HepG2 (cell line): ENCODE data around the gene SPRED2. TPM values are rescaled to one million over a fixed set of nuclear protein-coding genes. Genes with fewer than 3 reads are reported as not detected.

ENCODE experiments used
- ATAC-seq: fragments of 200-7000 bp; cut with Tn5 transposase; 3 replicates; pipeline ENCODE4 v1.9.1; 2020; ENCODE audit warnings: mild to moderate bottlenecking, moderate library complexity
- BruUV-seq: library from RNA; stranded (reverse); fragments of 400-500 nt; replicated peaks from 2 replicates; lab custom pipeline; 2021; lab: Mats Ljungman, UMichigan
- CTCF ChIA-PET: fragments of 300-600 bp; formaldehyde crosslinking; extraction: SDS; loops from one replicate; lab custom pipeline; 2021; ENCODE audit warnings: low total read pairs, inconsistent platforms, low intra/inter-chr PET ratio; lab: Yijun Ruan, JAX
- POLR2A ChIA-PET: fragments of 350-600 bp; sonication (Branson Sonifier 250); formaldehyde crosslinking; loops from one replicate; lab custom pipeline; 2020; ENCODE audit warnings: antibody characterized with exemption, inconsistent platforms; lab: Yijun Ruan, JAX
- DNase-seq: peaks from one replicate; pipeline ENCODE4 v3.0.0-alpha.2; 2015; ENCODE audit warnings: low spot score
- FAIRE-seq: peaks from 3 replicates; lab custom pipeline; 2011; peaks lifted over from hg19 to GRCh38; lab: Jason Lieb, UNC
- H2AFZ ChIP-seq: one replicate; pipeline ENCODE4 v1.6.1; 2011; ENCODE audit warnings: low read length, inconsistent platforms
- H3K27ac ChIP-seq: fragments of 300-600 bp; 3 replicates; pipeline ENCODE4 v1.8.0; 2011; ENCODE audit warnings: mixed run types, mild to moderate bottlenecking, mixed read lengths, low read length, inconsistent platforms; ENCODE audit not compliant: insufficient read depth; ENCODE audit errors: extremely low read length
- H3K27me3 ChIP-seq, 2 experiments: fragments of 200-600 bp in 1 of 2; 2 replicates in 1 of 2; 3 replicates in 1 of 2; pipeline versions ENCODE4 v1.6.0 to v1.8.0; 2011; ENCODE audit warnings: low read length in 2 of 2, mild to moderate bottlenecking in 2 of 2, moderate library complexity in 2 of 2, inconsistent platforms in 1 of 2; ENCODE audit not compliant: insufficient read depth in 2 of 2, control insufficient read depth in 1 of 2
- H3K36me3 ChIP-seq, 2 experiments: fragments of 200-600 bp in 1 of 2; replicated peaks in 1 of 2; 2 replicates in 1 of 2; 3 replicates in 1 of 2; pipeline versions ENCODE4 v1.5.1 to v1.8.0; 2011; ENCODE audit warnings: low read length in 2 of 2, inconsistent platforms in 1 of 2; ENCODE audit not compliant: insufficient read depth in 2 of 2, control insufficient read depth in 1 of 2
- H3K4me1 ChIP-seq: 2 replicates; pipeline ENCODE4 v1.5.1; 2012; ENCODE audit warnings: low read length, inconsistent platforms; ENCODE audit not compliant: insufficient read depth
- H3K4me2 ChIP-seq: 2 replicates; pipeline ENCODE4 v1.6.0; 2011; ENCODE audit warnings: low read depth, low read length, inconsistent platforms
- H3K4me3 ChIP-seq, 3 experiments: fragments of 200-600 bp in 1 of 3; sonication (generic), shearing (Covaris generic) in 1 of 3; replicated peaks in 1 of 3; 2 replicates each; pipeline ENCODE4 v1.5.1; 2011 to 2016; ENCODE audit warnings: low read length in 3 of 3, inconsistent platforms in 2 of 3, low read depth in 2 of 3, mild to moderate bottlenecking in 2 of 3, control low read depth in 1 of 3, mixed read lengths in 1 of 3; ENCODE audit not compliant: insufficient read depth in 1 of 3
- H3K79me2 ChIP-seq: one replicate; pipeline ENCODE4 v1.6.1; 2011; ENCODE audit warnings: low read length, inconsistent platforms; ENCODE audit not compliant: insufficient read depth
- H3K9ac ChIP-seq: 2 replicates; pipeline ENCODE4 v1.6.0; 2011; ENCODE audit warnings: mild to moderate bottlenecking, low read depth, low read length, inconsistent platforms; ENCODE audit not compliant: insufficient read depth
- H3K9me3 ChIP-seq: 2 replicates; pipeline ENCODE4 v1.5.1; 2012; ENCODE audit warnings: mild to moderate bottlenecking, low read length
- H4K20me1 ChIP-seq: 2 replicates; pipeline ENCODE4 v1.6.0; 2011; ENCODE audit warnings: inconsistent platforms, mild to moderate bottlenecking, low read length, moderate library complexity; ENCODE audit not compliant: insufficient read depth
- ETV5 ChIP-seq: IDR thresholded peaks from 2 replicates; pipeline ENCODE4 v1.6.1; 2018; ENCODE audit warnings: missing biosample characterization, missing genetic modification reagents, inconsistent platforms, borderline replicate concordance
- GATA4 ChIP-seq: sonication (generic); IDR thresholded peaks from 2 replicates; pipeline ENCODE4 v1.6.1; 2016; ENCODE audit warnings: antibody characterized with exemption, low read depth, borderline replicate concordance
- KAT8 ChIP-seq: IDR thresholded peaks from 2 replicates; pipeline ENCODE4 v1.6.1; 2016; ENCODE audit warnings: missing genetic modification reagents, missing compliant biosample characterization
- KDM1A ChIP-seq: IDR thresholded peaks from 2 replicates; pipeline ENCODE4 v1.6.1; 2016; ENCODE audit warnings: missing compliant biosample characterization
- KLF16 ChIP-seq, 2 experiments: sonication (generic) in 1 of 2; formaldehyde crosslinking in 1 of 2; IDR thresholded peaks; 2 replicates each; pipeline versions ENCODE4 v1.6.1 to v1.8.0; 2016 to 2023; ENCODE audit warnings: missing genetic modification reagents in 2 of 2, missing compliant biosample characterization in 1 of 2
- NFKB2 ChIP-seq: sonication (generic); formaldehyde crosslinking; IDR thresholded peaks from 2 replicates; pipeline ENCODE4 v1.4.0; 2020; ENCODE audit warnings: missing genetic modification reagents, borderline replicate concordance
- ONECUT2 ChIP-seq: sonication (generic); formaldehyde crosslinking; IDR thresholded peaks from 2 replicates; pipeline ENCODE4 v1.4.0; 2020; ENCODE audit warnings: missing genetic modification reagents
- TGIF2 ChIP-seq: IDR thresholded peaks from 2 replicates; pipeline ENCODE4 v1.6.1; 2016; ENCODE audit warnings: control low read depth, missing compliant biosample characterization
- TSC22D2 ChIP-seq: sonication (generic); formaldehyde crosslinking; IDR thresholded peaks from 2 replicates; pipeline ENCODE4 v1.5.1; 2020; ENCODE audit warnings: missing genetic modification reagents, mild to moderate bottlenecking, borderline replicate concordance
- ZKSCAN8 ChIP-seq: IDR thresholded peaks from 2 replicates; pipeline ENCODE4 v1.6.1; 2016; ENCODE audit warnings: borderline replicate concordance, missing genetic modification reagents, missing compliant biosample characterization
- ZNF441 ChIP-seq: sonication (generic); formaldehyde crosslinking; IDR thresholded peaks from 2 replicates; pipeline ENCODE4 v1.7.0; 2021; ENCODE audit warnings: missing genetic modification reagents, borderline replicate concordance
- ZNF615 ChIP-seq: sonication (generic); formaldehyde crosslinking; IDR thresholded peaks from 2 replicates; pipeline ENCODE4 v1.5.0; 2020; ENCODE audit warnings: mild to moderate bottlenecking, missing genetic modification reagents, borderline replicate concordance
- ZNF781 ChIP-seq: sonication (generic); formaldehyde crosslinking; IDR thresholded peaks from 2 replicates; pipeline ENCODE4 v1.5.1; 2020; ENCODE audit warnings: borderline replicate concordance, mild to moderate bottlenecking, missing genetic modification reagents; ENCODE audit errors: not compliant biosample characterization
- WGBS: methylation state at CpG from one replicate; pipeline ENCODE4 v1.1.6; 2017; ENCODE audit warnings: low lambda C conversion rate; 5-methylcytosine and 5-hydroxymethylcytosine counted together
- in situ Hi-C: cut with HindIII; loops from 2 replicates; pipeline ENCODE4 v1.10.0; 2017; ENCODE audit warnings: low pct_unique_long_range_greater_than_20kb; ENCODE audit not compliant: extremely low pct_ligation_motif_present
- intact Hi-C: fragments of 100-400 bp; cut with micrococcal nuclease; formaldehyde crosslinking; loops from one replicate; pipeline ENCODE4 v1.10.0; 2022; ENCODE audit not compliant: unreplicated experiment
- polyA plus RNA-seq, 8 experiments: library from polyadenylated mRNA; depleted of rRNA in 3 of 8; stranded (reverse) in 7 of 8; unstranded in 1 of 8; fragments of >200 nt; fragmentation: Illumina TruSeq in 4 of 8; extraction: Trizol in 4 of 8; gene quantifications; 2 replicates each; pipeline versions ENCODE4 v1.2.1 to v1.2.3, GENCODE V29; 2011 to 2016; ENCODE audit warnings: low read depth in 4 of 8, missing spikeins in 1 of 8, mixed read lengths in 1 of 8; ENCODE audit not compliant: insufficient read depth in 1 of 8
- total RNA-seq, 5 experiments: library from RNA; depleted of rRNA; stranded (reverse); fragments of >200 nt; fragmentation: Illumina TruSeq; extraction: Trizol; gene quantifications; 2 replicates each; pipeline ENCODE4 v1.2.3, GENCODE V29; 2016; ENCODE audit warnings: low read depth in 1 of 5
- TF ChIP-seq, protein P1 (sequence below): sonication (generic); formaldehyde crosslinking; IDR thresholded peaks from 2 replicates; pipeline ENCODE4 v1.4.0; 2020; ENCODE audit warnings: mild to moderate bottlenecking, missing genetic modification reagents
- TF ChIP-seq, protein P2 (sequence below): sonication (generic); formaldehyde crosslinking; IDR thresholded peaks from 2 replicates; pipeline ENCODE4 v1.8.1; 2022; ENCODE audit warnings: mild to moderate bottlenecking, missing genetic modification reagents
- TF ChIP-seq, protein P3 (sequence below): sonication (generic); formaldehyde crosslinking; IDR thresholded peaks from 2 replicates; pipeline ENCODE4 v1.4.0; 2020; ENCODE audit warnings: missing genetic modification reagents

Gene SPRED2
- total and polyA plus RNA-seq, 2 of the 13 experiments (the other 11 are each of a cell fraction or from before 2014, with no cell fraction given), result 13.0 to 37.0 TPM

DNA sequence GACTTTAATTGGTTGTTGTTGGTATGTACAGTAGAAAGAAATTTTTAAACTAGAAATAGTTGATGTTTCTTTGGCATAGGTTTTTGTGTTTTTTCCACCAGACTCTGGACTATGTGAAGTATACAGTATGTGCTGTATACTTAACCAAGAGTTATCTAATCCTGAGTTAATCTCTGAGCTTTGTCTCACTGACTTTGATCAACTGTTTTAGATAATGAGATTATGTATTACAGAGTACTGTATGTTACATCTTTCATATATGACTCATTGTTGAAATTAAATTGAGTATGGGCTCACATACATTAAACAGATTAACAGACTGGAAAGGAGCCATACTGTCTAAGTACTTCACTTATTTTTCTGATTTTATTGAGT is 166.7 kb downstream of the SPRED2 start (continued):
- TF ChIP-seq, protein P1, sequence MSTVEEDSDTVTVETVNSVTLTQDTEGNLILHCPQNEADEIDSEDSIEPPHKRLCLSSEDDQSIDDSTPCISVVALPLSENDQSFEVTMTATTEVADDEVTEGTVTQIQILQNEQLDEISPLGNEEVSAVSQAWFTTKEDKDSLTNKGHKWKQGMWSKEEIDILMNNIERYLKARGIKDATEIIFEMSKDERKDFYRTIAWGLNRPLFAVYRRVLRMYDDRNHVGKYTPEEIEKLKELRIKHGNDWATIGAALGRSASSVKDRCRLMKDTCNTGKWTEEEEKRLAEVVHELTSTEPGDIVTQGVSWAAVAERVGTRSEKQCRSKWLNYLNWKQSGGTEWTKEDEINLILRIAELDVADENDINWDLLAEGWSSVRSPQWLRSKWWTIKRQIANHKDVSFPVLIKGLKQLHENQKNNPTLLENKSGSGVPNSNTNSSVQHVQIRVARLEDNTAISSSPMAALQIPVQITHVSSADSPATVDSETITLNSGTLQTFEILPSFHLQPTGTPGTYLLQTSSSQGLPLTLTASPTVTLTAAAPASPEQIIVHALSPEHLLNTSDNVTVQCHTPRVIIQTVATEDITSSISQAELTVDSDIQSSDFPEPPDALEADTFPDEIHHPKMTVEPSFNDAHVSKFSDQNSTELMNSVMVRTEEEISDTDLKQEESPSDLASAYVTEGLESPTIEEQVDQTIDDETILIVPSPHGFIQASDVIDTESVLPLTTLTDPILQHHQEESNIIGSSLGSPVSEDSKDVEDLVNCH (CRISPR knock-in tag), result no peak
- TF ChIP-seq ZNF615 (CRISPR knock-in tag) (no peak), TSC22D2 (CRISPR knock-in tag) (no peak), ZNF781 (no peak)
- TF ChIP-seq, protein P2, sequence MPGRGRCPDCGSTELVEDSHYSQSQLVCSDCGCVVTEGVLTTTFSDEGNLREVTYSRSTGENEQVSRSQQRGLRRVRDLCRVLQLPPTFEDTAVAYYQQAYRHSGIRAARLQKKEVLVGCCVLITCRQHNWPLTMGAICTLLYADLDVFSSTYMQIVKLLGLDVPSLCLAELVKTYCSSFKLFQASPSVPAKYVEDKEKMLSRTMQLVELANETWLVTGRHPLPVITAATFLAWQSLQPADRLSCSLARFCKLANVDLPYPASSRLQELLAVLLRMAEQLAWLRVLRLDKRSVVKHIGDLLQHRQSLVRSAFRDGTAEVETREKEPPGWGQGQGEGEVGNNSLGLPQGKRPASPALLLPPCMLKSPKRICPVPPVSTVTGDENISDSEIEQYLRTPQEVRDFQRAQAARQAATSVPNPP (CRISPR knock-in tag), result no peak

DNA sequence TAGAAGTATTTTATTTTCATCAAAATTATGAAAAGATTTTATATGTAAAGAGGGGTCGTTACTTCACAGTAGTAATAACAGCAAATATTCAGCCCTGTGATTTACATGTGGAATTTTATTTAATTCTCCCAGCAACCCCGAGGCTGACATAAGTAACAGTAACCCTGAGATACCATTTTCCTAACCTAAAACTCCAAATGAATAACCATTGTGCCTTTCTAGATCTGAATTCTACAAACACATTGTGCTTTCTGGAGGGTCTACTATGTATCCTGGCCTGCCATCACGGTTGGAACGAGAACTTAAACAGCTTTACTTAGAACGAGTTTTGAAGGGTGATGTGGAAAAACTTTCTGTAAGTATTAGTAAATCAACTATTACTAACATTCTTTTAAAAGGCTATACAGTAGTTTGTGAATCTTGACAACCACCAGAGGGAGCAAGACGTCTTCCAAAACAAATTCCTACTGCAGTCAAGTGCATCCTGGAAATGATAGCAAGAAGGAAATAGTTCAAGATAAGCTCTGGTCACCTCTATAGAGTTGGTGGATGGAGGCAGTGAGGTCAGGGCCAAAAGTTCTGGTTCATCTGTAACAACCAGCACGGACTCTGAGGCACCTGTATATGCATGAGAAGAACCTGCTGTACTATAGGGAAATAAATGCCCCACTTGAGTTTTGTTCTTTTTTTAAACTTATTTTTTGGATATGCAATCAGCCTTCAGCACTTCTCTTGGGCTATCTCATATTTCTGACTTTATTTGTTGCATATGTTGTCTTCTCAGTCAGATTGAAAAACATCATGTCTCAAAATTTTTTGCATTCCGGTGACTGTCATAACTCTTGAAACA is 167.4 kb downstream of the SPRED2 start:
- FAIRE-seq, result peak; percentile 76
- Histone ChIP-seq H3K9ac (no peak overlapping the region), H3K36me3 (peaks cover 24 to 81% of the 10 kb centered on the region in 2 experiments), H3K27me3 (no peaks in the 10 kb centered on the region), H3K4me2 (no peak overlapping the region), H3K9me3 (no peaks in the 10 kb centered on the region), H3K79me2 (no peaks in the 10 kb centered on the region), H2AFZ (no peak overlapping the region), H3K4me1 (no peaks in the 10 kb centered on the region), H3K27ac (no peak overlapping the region), H4K20me1 (peaks cover 7% of the 10 kb centered on the region), H3K4me3 (no peak overlapping the region)
- ATAC-seq, result peak; percentile 79
- WGBS, result 38% methylated on average over 8 of the region's 8 CpGs
- intact Hi-C loops (loop anchor here (1.0 to 2.0 kb wide), 6 partner anchors 36 to 308 kb away; partner anchors contain the start of gene SPRED2), in situ Hi-C loops (loop anchor here (5.0 kb wide), 1 partner anchor 287 kb away; no protein-coding TSS in a partner anchor)
- peak; percentile 84 for DNase-seq
- ChIA-PET POLR2A (no interaction called here), CTCF (interaction anchor here (1.1 to 3.6 kb wide), 5 partner anchors 55 to 308 kb away, joined by 3 to 56 read pairs (median 4); no protein-coding TSS in a partner anchor)
- BruUV-seq, result no TSS peak
- TF ChIP-seq KAT8 (0 out of 2 replicates have a peak, but pooled peaks have one; percentile 22), ZKSCAN8 (CRISPR knock-in tag) (no peak), ETV5 (no peak), ONECUT2 (no peak), TGIF2 (CRISPR knock-in tag) (no peak), KLF16 (CRISPR knock-in tag; IDR thresholded peaks at IDR 0.05) (peak in 1 of 2 experiments; percentile 60; a peak in 1 of 4 replicates), GATA4 (no peak), KDM1A (CRISPR knock-in tag) (no peak), NFKB2 (CRISPR knock-in tag) (no peak), ZNF441 (no peak)
- TF ChIP-seq, protein P3, sequence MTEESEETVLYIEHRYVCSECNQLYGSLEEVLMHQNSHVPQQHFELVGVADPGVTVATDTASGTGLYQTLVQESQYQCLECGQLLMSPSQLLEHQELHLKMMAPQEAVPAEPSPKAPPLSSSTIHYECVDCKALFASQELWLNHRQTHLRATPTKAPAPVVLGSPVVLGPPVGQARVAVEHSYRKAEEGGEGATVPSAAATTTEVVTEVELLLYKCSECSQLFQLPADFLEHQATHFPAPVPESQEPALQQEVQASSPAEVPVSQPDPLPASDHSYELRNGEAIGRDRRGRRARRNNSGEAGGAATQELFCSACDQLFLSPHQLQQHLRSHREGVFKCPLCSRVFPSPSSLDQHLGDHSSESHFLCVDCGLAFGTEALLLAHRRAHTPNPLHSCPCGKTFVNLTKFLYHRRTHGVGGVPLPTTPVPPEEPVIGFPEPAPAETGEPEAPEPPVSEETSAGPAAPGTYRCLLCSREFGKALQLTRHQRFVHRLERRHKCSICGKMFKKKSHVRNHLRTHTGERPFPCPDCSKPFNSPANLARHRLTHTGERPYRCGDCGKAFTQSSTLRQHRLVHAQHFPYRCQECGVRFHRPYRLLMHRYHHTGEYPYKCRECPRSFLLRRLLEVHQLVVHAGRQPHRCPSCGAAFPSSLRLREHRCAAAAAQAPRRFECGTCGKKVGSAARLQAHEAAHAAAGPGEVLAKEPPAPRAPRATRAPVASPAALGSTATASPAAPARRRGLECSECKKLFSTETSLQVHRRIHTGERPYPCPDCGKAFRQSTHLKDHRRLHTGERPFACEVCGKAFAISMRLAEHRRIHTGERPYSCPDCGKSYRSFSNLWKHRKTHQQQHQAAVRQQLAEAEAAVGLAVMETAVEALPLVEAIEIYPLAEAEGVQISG, result no peak
